K562 treated with DMSO at 1 percent for 48 hours (cell line): Measurements from ENCODE around the gene ZFP1. TPM values are rescaled to one million over a fixed set of nuclear protein-coding genes. Genes with fewer than 3 reads are reported as not detected.

Experiments
- total RNA-seq: library from RNA; unstranded; fragments of 300-600 nt; gene quantifications from 2 replicates; pipeline ENCODE4 v1.2.3, GENCODE V29; 2022; ENCODE audit warnings: low replicate concordance; ENCODE audit errors: extremely low read depth

ZFP1 gene
- total RNA-seq, result not detected in 2 replicates

GRCh38 chr16:75148311-75149195 is at the start of gene ZFP1:
Gene ZFP1, plus strand, starts transcription at chr16:75148524. Its CDS starts 4,428 bp downstream, at chr16:75152952.

GRCh38 chr16:75116081-75116910 is 32.0 kb upstream of the ZFP1 start, which contains the start of gene LDHD:
Gene LDHD, minus strand, starts transcription at chr16:75116780. Its CDS starts 60 bp downstream, at chr16:75116720.

GRCh38 chr16:75206749-75207451 is 58.6 kb downstream of the ZFP1 start, which contains the start of gene CTRB2:
Gene CTRB2, minus strand, starts transcription at chr16:75207161. Its CDS starts 20 bp downstream, at chr16:75207141.

GRCh38 chr16:75218256-75219076 is 70.1 kb downstream of the ZFP1 start, which contains the start of gene CTRB1:
Gene CTRB1, plus strand, starts transcription at chr16:75218988. Its CDS starts 20 bp downstream, at chr16:75219008.

Other genes with a start within 250 kb of the ZFP1 start
- not detected in 2 replicates for gene WDR59, start 163.4 kb upstream of the ZFP1 start, total RNA-seq
- gene ZNRF1, start 149.5 kb upstream of the ZFP1 start, total RNA-seq, result not detected in 2 replicates
- not detected in 2 replicates for gene LDHD, start 31.7 kb upstream of the ZFP1 start, total RNA-seq
- not detected in 2 replicates for gene CTRB2, start 58.6 kb downstream of the ZFP1 start, total RNA-seq
- not detected in 2 replicates for gene CTRB1, start 70.5 kb downstream of the ZFP1 start, total RNA-seq
- not detected in 2 replicates for gene BCAR1, start 103.1 kb downstream of the ZFP1 start, total RNA-seq